HEK293 (cell line): ENCODE measurements around the gene ANGPTL8.

Source experiments
- CTCF ChIA-PET: fragments of 350-600 bp; formaldehyde crosslinking; extraction: SDS; loops from one replicate; lab custom pipeline; 2021; ENCODE audit warnings: antibody characterized with exemption; lab: Yijun Ruan, JAX
- POLR2A ChIA-PET: fragments of 300-600 bp; formaldehyde crosslinking; extraction: SDS; loops from one replicate; lab custom pipeline; 2020; ENCODE audit warnings: antibody characterized with exemption, inconsistent platforms; lab: Yijun Ruan, JAX
- H3K27ac ChIP-seq: fragments of 200-500 bp; sonication (Bioruptor generic); 2 replicates; pipeline ENCODE4 v1.5.1; 2014; ENCODE audit warnings: low read depth, low read length, control low read depth, inconsistent platforms; ENCODE audit errors: extremely low read depth
- H3K36me3 ChIP-seq, 2 experiments: fragments of 200-500 bp in 1 of 2; sonication (Bioruptor generic) in 1 of 2; 1 replicate in 1 of 2; 2 replicates in 1 of 2; pipeline ENCODE4 v1.5.1; 2014 to 2017; ENCODE audit warnings: inconsistent platforms in 2 of 2, low read length in 2 of 2; ENCODE audit not compliant: control insufficient read depth in 2 of 2, insufficient read depth in 1 of 2
- H3K4me1 ChIP-seq: fragments of 200-500 bp; sonication (Bioruptor generic); 2 replicates; pipeline ENCODE4 v1.5.1; 2014; ENCODE audit warnings: mild to moderate bottlenecking, low read length, inconsistent platforms; ENCODE audit not compliant: control insufficient read depth, insufficient read depth
- H3K4me3 ChIP-seq: 2 replicates; pipeline ENCODE4 v1.5.1; 2011; ENCODE audit warnings: low read depth, mild to moderate bottlenecking, control low read depth, low read length, moderate library complexity
- H3K9me3 ChIP-seq: fragments of 200-500 bp; sonication (Bioruptor generic); 2 replicates; pipeline ENCODE4 v1.5.1; 2014; ENCODE audit warnings: low read depth, low read length, inconsistent platforms; ENCODE audit not compliant: control insufficient read depth, insufficient read depth
- SETDB1 ChIP-seq: IDR thresholded peaks from one replicate; pipeline ENCODE4 v1.6.1; 2017; ENCODE audit warnings: mild to moderate bottlenecking, low read length, moderate library complexity, mixed read lengths; ENCODE audit not compliant: insufficient read length
- TRIM28 ChIP-seq: IDR thresholded peaks from 2 replicates; pipeline ENCODE4 v1.6.1; 2011; ENCODE audit warnings: low read length, control low read depth, borderline replicate concordance
- ZBTB10 ChIP-seq: fragments of 450-650 bp; formaldehyde crosslinking; IDR thresholded peaks from 2 replicates; pipeline ENCODE4 v1.5.1; 2016; ENCODE audit warnings: missing biosample characterization, missing genetic modification characterization
- ZNF112 ChIP-seq: fragments of 450-650 bp; formaldehyde crosslinking; IDR thresholded peaks from 2 replicates; pipeline ENCODE4 v1.5.0; 2017; ENCODE audit warnings: missing biosample characterization, missing genetic modification characterization
- ZNF155 ChIP-seq: fragments of 450-650 bp; formaldehyde crosslinking; IDR thresholded peaks from 2 replicates; pipeline ENCODE4 v1.5.1; 2016; ENCODE audit warnings: missing biosample characterization, missing genetic modification characterization
- ZNF157 ChIP-seq: fragments of 450-650 bp; formaldehyde crosslinking; IDR thresholded peaks from 2 replicates; pipeline ENCODE4 v1.5.1; 2016; ENCODE audit warnings: missing biosample characterization, missing genetic modification characterization
- ZNF169 ChIP-seq: fragments of 450-650 bp; formaldehyde crosslinking; IDR thresholded peaks from 2 replicates; pipeline ENCODE4 v1.5.1; 2016; ENCODE audit warnings: missing biosample characterization, missing genetic modification characterization
- ZNF366 ChIP-seq: fragments of 450-650 bp; formaldehyde crosslinking; conservative IDR thresholded peaks from 2 replicates; pipeline ENCODE4 v1.5.1; 2016; ENCODE audit warnings: missing biosample characterization, missing genetic modification characterization
- ZNF48 ChIP-seq: fragments of 450-650 bp; formaldehyde crosslinking; IDR thresholded peaks from 2 replicates; pipeline ENCODE4 v1.5.1; 2016; ENCODE audit warnings: missing biosample characterization, missing genetic modification characterization
- ZNF548 ChIP-seq: fragments of 450-650 bp; formaldehyde crosslinking; IDR thresholded peaks from 2 replicates; pipeline ENCODE4 v1.5.1; 2016; ENCODE audit warnings: missing biosample characterization, missing genetic modification characterization
- ZNF558 ChIP-seq: fragments of 450-650 bp; formaldehyde crosslinking; IDR thresholded peaks from 2 replicates; pipeline ENCODE4 v1.5.1; 2016; ENCODE audit warnings: missing biosample characterization, missing genetic modification characterization
- ZNF792 ChIP-seq: fragments of 450-650 bp; formaldehyde crosslinking; IDR thresholded peaks from 2 replicates; pipeline ENCODE4 v1.5.1; 2016; ENCODE audit warnings: missing biosample characterization, missing genetic modification characterization
- TF ChIP-seq, protein P1 (sequence below): fragments of 450-650 bp; formaldehyde crosslinking; IDR thresholded peaks from 2 replicates; pipeline ENCODE4 v1.5.1; 2016; ENCODE audit warnings: missing biosample characterization, missing genetic modification characterization
- TF ChIP-seq, protein P2 (sequence below): fragments of 450-650 bp; formaldehyde crosslinking; IDR thresholded peaks from 2 replicates; pipeline ENCODE4 v1.5.1; 2016; ENCODE audit warnings: missing biosample characterization, missing genetic modification characterization

Gene ANGPTL8

GRCh38 chr19:11279505-11280236 lies 40.3 kb downstream of the ANGPTL8 start:
- Histone ChIP-seq H3K4me1 (no peaks in the 10 kb centered on the region), H3K36me3 (no peaks in the 10 kb centered on the region), H3K27ac (no peak overlapping the region), H3K4me3 (no peak overlapping the region), H3K9me3 (no peaks in the 10 kb centered on the region)
- CTCF ChIA-PET = interaction anchor here (0.6 to 1.3 kb wide), 2 partner anchors 14 to 36 kb away, joined by 3 to 4 read pairs; no protein-coding TSS in a partner anchor
- POLR2A ChIA-PET = interaction anchor here (0.7 kb wide), 1 partner anchor 27 kb away, joined by 3 read pairs; no protein-coding TSS in a partner anchor
- TF ChIP-seq ZNF558 (0 out of 2 replicates have a peak, but pooled peaks have one; percentile 21), ZNF169 (tag by site-specific recombination) (no peak), ZNF792 (tag by site-specific recombination) (no peak), TRIM28 (peak; percentile 73), ZNF366 (tag by site-specific recombination) (no peak), ZNF112 (tag by site-specific recombination) (no peak), ZBTB10 (tag by site-specific recombination) (no peak), ZNF157 (tag by site-specific recombination) (peak; percentile 100), ZNF48 (tag by site-specific recombination) (no peak), ZNF155 (tag by site-specific recombination) (no peak), SETDB1 (peak; percentile 87), ZNF548 (tag by site-specific recombination) (peak; percentile 80)
- TF ChIP-seq, protein P1, sequence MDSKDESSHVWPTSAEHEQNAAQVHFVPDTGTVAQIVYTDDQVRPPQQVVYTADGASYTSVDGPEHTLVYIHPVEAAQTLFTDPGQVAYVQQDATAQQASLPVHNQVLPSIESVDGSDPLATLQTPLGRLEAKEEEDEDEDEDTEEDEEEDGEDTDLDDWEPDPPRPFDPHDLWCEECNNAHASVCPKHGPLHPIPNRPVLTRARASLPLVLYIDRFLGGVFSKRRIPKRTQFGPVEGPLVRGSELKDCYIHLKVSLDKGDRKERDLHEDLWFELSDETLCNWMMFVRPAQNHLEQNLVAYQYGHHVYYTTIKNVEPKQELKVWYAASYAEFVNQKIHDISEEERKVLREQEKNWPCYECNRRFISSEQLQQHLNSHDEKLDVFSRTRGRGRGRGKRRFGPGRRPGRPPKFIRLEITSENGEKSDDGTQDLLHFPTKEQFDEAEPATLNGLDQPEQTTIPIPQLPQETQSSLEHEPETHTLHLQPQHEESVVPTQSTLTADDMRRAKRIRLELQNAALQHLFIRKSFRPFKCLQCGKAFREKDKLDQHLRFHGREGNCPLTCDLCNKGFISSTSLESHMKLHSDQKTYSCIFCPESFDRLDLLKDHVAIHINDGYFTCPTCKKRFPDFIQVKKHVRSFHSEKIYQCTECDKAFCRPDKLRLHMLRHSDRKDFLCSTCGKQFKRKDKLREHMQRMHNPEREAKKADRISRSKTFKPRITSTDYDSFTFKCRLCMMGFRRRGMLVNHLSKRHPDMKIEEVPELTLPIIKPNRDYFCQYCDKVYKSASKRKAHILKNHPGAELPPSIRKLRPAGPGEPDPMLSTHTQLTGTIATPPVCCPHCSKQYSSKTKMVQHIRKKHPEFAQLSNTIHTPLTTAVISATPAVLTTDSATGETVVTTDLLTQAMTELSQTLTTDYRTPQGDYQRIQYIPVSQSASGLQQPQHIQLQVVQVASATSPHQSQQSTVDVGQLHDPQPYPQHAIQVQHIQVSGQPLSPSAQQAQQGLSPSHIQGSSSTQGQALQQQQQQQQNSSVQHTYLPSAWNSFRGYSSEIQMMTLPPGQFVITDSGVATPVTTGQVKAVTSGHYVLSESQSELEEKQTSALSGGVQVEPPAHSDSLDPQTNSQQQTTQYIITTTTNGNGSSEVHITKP (tag by site-specific recombination) = 0 out of 2 replicates have a peak, but pooled peaks have one; percentile 32
- TF ChIP-seq, protein P2, sequence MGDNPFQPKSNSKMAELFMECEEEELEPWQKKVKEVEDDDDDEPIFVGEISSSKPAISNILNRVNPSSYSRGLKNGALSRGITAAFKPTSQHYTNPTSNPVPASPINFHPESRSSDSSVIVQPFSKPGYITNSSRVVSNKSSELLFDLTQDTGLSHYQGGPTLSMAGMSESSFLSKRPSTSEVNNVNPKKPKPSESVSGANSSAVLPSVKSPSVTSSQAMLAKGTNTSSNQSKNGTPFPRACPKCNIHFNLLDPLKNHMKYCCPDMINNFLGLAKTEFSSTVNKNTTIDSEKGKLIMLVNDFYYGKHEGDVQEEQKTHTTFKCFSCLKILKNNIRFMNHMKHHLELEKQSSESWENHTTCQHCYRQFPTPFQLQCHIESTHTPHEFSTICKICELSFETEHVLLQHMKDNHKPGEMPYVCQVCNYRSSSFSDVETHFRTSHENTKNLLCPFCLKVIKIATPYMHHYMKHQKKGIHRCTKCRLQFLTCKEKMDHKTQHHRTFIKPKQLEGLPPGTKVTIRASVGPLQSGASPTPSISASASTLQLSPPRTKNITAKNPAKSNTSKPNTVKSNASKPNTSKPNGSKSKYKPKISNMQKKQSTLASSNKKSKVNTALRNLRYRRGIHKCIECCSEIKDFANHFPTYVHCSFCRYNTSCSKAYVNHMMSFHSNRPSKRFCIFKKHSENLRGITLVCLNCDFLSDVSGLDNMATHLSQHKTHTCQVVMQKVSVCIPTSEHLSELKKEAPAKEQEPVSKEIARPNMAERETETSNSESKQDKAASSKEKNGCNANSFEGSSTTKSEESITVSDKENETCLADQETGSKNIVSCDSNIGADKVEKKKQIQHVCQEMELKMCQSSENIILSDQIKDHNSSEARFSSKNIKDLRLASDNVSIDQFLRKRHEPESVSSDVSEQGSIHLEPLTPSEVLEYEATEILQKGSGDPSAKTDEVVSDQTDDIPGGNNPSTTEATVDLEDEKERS (tag by site-specific recombination) = 0 out of 2 replicates have a peak, but pooled peaks have one; percentile 30
